HL-60 (cell line): Measurements from ENCODE around the gene ZNF471.

Experiments
- TF ChIP-seq, protein P1 (sequence below): IDR thresholded peaks from one replicate; pipeline ENCODE4 v1.5.1; 2011; ENCODE audit warnings: low read length, control low read depth, inconsistent platforms; ENCODE audit not compliant: insufficient read depth
- TF ChIP-seq, protein P2 (sequence below): IDR thresholded peaks from 2 replicates; pipeline ENCODE4 v1.6.1; 2012; ENCODE audit warnings: low read depth; ENCODE audit not compliant: insufficient replicate concordance

DNA sequence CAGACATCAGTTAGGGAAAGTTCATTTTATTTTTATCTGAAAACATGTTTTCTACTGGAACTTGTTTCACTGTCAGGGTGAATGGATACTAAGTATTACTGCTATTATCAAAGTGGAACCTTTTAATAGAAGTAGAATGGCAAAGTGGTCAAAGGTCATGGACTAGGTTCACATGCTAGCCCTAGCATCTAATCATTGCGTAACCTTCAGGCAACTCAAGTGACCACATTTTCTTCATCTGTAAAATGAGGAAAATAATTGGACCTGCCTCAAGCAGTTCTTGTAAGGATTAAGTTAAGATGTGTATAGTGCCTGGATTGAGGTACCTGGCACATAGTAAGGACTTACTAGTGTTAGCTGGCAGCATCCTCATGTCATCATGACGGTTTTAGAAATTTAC is 36.1 kb downstream of the ZNF471 start:
- TF ChIP-seq, protein P1, sequence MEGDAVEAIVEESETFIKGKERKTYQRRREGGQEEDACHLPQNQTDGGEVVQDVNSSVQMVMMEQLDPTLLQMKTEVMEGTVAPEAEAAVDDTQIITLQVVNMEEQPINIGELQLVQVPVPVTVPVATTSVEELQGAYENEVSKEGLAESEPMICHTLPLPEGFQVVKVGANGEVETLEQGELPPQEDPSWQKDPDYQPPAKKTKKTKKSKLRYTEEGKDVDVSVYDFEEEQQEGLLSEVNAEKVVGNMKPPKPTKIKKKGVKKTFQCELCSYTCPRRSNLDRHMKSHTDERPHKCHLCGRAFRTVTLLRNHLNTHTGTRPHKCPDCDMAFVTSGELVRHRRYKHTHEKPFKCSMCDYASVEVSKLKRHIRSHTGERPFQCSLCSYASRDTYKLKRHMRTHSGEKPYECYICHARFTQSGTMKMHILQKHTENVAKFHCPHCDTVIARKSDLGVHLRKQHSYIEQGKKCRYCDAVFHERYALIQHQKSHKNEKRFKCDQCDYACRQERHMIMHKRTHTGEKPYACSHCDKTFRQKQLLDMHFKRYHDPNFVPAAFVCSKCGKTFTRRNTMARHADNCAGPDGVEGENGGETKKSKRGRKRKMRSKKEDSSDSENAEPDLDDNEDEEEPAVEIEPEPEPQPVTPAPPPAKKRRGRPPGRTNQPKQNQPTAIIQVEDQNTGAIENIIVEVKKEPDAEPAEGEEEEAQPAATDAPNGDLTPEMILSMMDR, result no peak
- TF ChIP-seq, protein P2, sequence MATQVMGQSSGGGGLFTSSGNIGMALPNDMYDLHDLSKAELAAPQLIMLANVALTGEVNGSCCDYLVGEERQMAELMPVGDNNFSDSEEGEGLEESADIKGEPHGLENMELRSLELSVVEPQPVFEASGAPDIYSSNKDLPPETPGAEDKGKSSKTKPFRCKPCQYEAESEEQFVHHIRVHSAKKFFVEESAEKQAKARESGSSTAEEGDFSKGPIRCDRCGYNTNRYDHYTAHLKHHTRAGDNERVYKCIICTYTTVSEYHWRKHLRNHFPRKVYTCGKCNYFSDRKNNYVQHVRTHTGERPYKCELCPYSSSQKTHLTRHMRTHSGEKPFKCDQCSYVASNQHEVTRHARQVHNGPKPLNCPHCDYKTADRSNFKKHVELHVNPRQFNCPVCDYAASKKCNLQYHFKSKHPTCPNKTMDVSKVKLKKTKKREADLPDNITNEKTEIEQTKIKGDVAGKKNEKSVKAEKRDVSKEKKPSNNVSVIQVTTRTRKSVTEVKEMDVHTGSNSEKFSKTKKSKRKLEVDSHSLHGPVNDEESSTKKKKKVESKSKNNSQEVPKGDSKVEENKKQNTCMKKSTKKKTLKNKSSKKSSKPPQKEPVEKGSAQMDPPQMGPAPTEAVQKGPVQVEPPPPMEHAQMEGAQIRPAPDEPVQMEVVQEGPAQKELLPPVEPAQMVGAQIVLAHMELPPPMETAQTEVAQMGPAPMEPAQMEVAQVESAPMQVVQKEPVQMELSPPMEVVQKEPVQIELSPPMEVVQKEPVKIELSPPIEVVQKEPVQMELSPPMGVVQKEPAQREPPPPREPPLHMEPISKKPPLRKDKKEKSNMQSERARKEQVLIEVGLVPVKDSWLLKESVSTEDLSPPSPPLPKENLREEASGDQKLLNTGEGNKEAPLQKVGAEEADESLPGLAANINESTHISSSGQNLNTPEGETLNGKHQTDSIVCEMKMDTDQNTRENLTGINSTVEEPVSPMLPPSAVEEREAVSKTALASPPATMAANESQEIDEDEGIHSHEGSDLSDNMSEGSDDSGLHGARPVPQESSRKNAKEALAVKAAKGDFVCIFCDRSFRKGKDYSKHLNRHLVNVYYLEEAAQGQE, result no peak
